Fibroblast of lung (primary cell): Measurements from ENCODE around the gene MEI4. TPM values are rescaled to one million over a fixed set of nuclear protein-coding genes. Genes with fewer than 3 reads are reported as not detected.

Experiments
- DNase-seq, 2 donors: peaks; one replicate each; pipeline versions ENCODE4 v3.0.0 to v3.0.0-alpha.2; 2010; ENCODE audit warnings: low read depth in 2 of 2
- H2AFZ ChIP-seq: 2 replicates; pipeline ENCODE4 v1.5.1; 2012; ENCODE audit warnings: low read length, control low read depth, inconsistent platforms
- H3K27ac ChIP-seq: 2 replicates; pipeline ENCODE4 v1.5.1; 2011; ENCODE audit warnings: low read length, control low read depth; ENCODE audit not compliant: insufficient read depth
- H3K27me3 ChIP-seq: 2 replicates; pipeline ENCODE4 v1.5.1; 2011; ENCODE audit warnings: mild to moderate bottlenecking, low read length; ENCODE audit not compliant: control insufficient read depth, insufficient read depth
- H3K36me3 ChIP-seq: 2 replicates; pipeline ENCODE4 v1.5.1; 2011; ENCODE audit warnings: low read length; ENCODE audit not compliant: control insufficient read depth, insufficient read depth
- H3K4me1 ChIP-seq: 2 replicates; pipeline ENCODE4 v1.5.1; 2011; ENCODE audit warnings: low read length; ENCODE audit not compliant: control insufficient read depth, insufficient read depth; ENCODE audit errors: extremely low read depth
- H3K4me2 ChIP-seq: 2 replicates; pipeline ENCODE4 v1.5.1; 2011; ENCODE audit warnings: low read length, control low read depth; ENCODE audit not compliant: insufficient read depth; ENCODE audit errors: extremely low read depth
- H3K4me3 ChIP-seq, 4 experiments: fragments of 200-600 bp in 1 of 4; sonication (generic) in 1 of 4; replicated peaks in 1 of 4; 2 replicates each; pipeline ENCODE4 v1.5.1; 2011 to 2016; ENCODE audit warnings: low read length in 4 of 4, low read depth in 3 of 4, mild to moderate bottlenecking in 3 of 4, control low read depth in 2 of 4, inconsistent platforms in 1 of 4, mixed read lengths in 1 of 4; ENCODE audit not compliant: insufficient read depth in 1 of 4; ENCODE audit errors: control extremely low read depth in 1 of 4
- H3K79me2 ChIP-seq: 2 replicates; pipeline ENCODE4 v1.5.1; 2012; ENCODE audit warnings: mild to moderate bottlenecking, low read length, inconsistent platforms; ENCODE audit not compliant: control insufficient read depth, insufficient read depth
- H3K9ac ChIP-seq: 2 replicates; pipeline ENCODE4 v1.5.1; 2011; ENCODE audit warnings: mild to moderate bottlenecking, low read length, control low read depth; ENCODE audit not compliant: insufficient read depth
- H3K9me3 ChIP-seq: 2 replicates; pipeline ENCODE4 v1.5.1; 2012; ENCODE audit warnings: low read depth, low read length; ENCODE audit not compliant: control insufficient read depth, insufficient read depth
- H4K20me1 ChIP-seq: 2 replicates; pipeline ENCODE4 v1.5.1; 2011; ENCODE audit warnings: low read length; ENCODE audit not compliant: control insufficient read depth, insufficient read depth; ENCODE audit errors: extremely low read depth
- EZH2 ChIP-seq: IDR thresholded peaks from 2 replicates; pipeline ENCODE4 v1.5.1; 2012; ENCODE audit warnings: low read length, control low read depth, mild to moderate bottlenecking; ENCODE audit errors: missing control alignments
- polyA plus RNA-seq, 2 donors: library from polyadenylated mRNA; depleted of rRNA in 1 of 2; stranded (reverse) in 1 of 2; unstranded in 1 of 2; fragments of >200 nt; gene quantifications; 2 replicates each; pipeline ENCODE4 v1.2.1, GENCODE V29; 2011 to 2012; ENCODE audit warnings: missing spikeins in 1 of 2
- total RNA-seq: library from RNA; depleted of rRNA; stranded (reverse); fragments of >200 nt; gene quantifications from 2 replicates; pipeline ENCODE4 v1.2.1, GENCODE V29; 2014
- TF ChIP-seq, protein P1 (sequence below), 2 donors: IDR thresholded peaks in 1 of 2; conservative IDR thresholded peaks in 1 of 2; 1 replicate in 1 of 2; 2 replicates in 1 of 2; pipeline ENCODE4 v1.5.1; 2011 to 2012; ENCODE audit warnings: low read length in 2 of 2, control low read depth in 1 of 2, inconsistent platforms in 1 of 2, low read depth in 1 of 2, mild to moderate bottlenecking in 1 of 2

MEI4 gene
- total and polyA plus RNA-seq, 2 donors (not counting 1 experiment from before 2014, with no cell fraction given): not detected

DNA sequence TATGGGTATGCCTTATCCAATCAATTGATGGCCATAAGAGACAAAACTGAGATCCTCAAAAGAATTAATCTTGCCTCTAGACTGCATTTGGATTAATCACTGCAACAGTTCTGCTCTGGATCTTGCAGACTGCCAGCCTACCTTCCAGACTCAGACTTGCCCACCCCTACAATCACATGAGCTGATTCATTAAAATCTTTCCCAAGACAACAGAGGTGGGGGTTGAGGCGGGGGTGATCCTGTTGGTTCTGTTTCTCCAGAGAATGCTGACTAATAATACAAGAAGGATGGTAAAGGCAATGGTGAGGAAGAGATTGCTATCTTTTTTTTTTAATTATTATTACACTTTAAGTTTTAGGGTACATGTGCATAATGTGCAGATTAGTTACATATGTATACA, 43.7 kb upstream of the MEI4 start:
- Histone ChIP-seq H3K4me2 (no peak overlapping the region), H3K4me3 (no peak overlapping the region), H3K9me3 (no peaks in the 10 kb centered on the region), H2AFZ (no peak overlapping the region), H3K27ac (no peak overlapping the region), H3K79me2 (no peaks in the 10 kb centered on the region), H3K36me3 (no peaks in the 10 kb centered on the region), H4K20me1 (no peaks in the 10 kb centered on the region), H3K27me3 (no peaks in the 10 kb centered on the region), H3K4me1 (no peaks in the 10 kb centered on the region), H3K9ac (no peak overlapping the region)
- no peak for TF ChIP-seq EZH2
- TF ChIP-seq, protein P1, sequence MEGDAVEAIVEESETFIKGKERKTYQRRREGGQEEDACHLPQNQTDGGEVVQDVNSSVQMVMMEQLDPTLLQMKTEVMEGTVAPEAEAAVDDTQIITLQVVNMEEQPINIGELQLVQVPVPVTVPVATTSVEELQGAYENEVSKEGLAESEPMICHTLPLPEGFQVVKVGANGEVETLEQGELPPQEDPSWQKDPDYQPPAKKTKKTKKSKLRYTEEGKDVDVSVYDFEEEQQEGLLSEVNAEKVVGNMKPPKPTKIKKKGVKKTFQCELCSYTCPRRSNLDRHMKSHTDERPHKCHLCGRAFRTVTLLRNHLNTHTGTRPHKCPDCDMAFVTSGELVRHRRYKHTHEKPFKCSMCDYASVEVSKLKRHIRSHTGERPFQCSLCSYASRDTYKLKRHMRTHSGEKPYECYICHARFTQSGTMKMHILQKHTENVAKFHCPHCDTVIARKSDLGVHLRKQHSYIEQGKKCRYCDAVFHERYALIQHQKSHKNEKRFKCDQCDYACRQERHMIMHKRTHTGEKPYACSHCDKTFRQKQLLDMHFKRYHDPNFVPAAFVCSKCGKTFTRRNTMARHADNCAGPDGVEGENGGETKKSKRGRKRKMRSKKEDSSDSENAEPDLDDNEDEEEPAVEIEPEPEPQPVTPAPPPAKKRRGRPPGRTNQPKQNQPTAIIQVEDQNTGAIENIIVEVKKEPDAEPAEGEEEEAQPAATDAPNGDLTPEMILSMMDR (conservative IDR thresholded peaks at IDR 0.05 in 1 of 2, IDR thresholded peaks at IDR 0.05 in 1 of 2; ENCODE audit: low read depth in 1 of 2, low read length in 2 of 2): no peak
- DNase-seq: no peak

DNA sequence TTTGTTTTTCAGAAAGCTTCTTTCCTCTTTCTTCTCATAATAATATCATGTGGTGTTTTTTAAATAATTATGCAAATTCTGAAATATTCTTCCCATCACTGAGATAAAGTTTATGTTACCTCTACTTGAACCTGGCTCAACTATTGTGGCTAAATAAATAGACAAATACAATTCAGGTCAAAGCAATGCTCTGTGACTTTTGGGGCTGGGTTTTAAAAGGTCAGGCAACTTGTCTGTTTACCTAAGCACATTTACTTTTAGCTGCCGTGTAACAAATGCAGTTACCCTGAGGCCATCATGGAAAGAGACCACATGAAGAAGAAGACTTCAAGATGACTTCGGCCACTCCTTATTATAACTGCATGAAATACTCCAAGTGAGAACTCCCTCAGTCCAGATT, 33.7 kb upstream of the MEI4 start:
- no peak overlapping the region for H3K9ac ChIP-seq
- H3K4me2 ChIP-seq: no peak overlapping the region
- no peak overlapping the region for H3K4me3 ChIP-seq
- H3K27ac ChIP-seq: no peak overlapping the region
- H3K36me3 ChIP-seq: no peaks in the 10 kb centered on the region
- H4K20me1 ChIP-seq: no peaks in the 10 kb centered on the region
- TF ChIP-seq, protein P1 (conservative IDR thresholded peaks at IDR 0.05 in 1 of 2, IDR thresholded peaks at IDR 0.05 in 1 of 2; ENCODE audit: low read depth in 1 of 2, low read length in 2 of 2): no peak
- TF ChIP-seq EZH2: no peak
- no peaks in the 10 kb centered on the region for H3K27me3 ChIP-seq
- H3K4me1 ChIP-seq: no peaks in the 10 kb centered on the region
- H3K9me3 ChIP-seq: no peaks in the 10 kb centered on the region
- no peak for DNase-seq
- no peak overlapping the region for H2AFZ ChIP-seq
- H3K79me2 ChIP-seq: no peaks in the 10 kb centered on the region

DNA sequence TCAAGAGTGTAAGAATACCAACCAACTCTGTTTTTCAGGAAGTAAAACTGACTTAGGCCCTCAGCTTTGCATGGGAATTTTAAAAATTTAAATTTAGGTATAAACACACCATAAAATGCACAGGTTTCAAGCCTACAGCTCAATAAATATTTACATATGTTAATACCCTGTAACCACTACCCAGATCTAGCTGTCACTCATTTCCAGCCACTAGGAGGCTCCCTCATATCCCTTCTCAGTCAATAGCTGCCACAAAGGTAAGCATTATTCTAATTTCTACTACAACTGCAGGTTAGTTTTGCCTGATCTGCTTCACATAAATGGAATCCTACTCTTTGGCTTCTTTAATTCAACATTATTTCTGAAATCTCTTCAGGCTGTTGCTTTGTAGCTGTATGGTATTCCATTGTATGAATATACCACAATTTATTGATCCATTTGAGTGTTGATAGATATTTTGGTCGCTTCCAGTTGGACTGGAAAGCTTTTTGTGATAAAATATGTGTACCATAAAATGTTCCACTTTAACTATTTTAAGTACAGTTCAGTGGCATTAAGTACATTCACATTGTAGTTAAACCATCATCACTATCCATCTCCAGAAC, 32.5 kb upstream of the MEI4 start:
- Histone ChIP-seq H3K9me3 (no peaks in the 10 kb centered on the region), H3K4me2 (no peak overlapping the region), H4K20me1 (no peaks in the 10 kb centered on the region), H3K4me1 (no peaks in the 10 kb centered on the region), H3K27me3 (no peaks in the 10 kb centered on the region), H3K4me3 (no peak overlapping the region), H3K9ac (no peak overlapping the region), H3K27ac (no peak overlapping the region), H3K79me2 (no peaks in the 10 kb centered on the region), H2AFZ (no peak overlapping the region), H3K36me3 (no peaks in the 10 kb centered on the region)
- no peak for TF ChIP-seq EZH2
- TF ChIP-seq, protein P1 (conservative IDR thresholded peaks at IDR 0.05 in 1 of 2, IDR thresholded peaks at IDR 0.05 in 1 of 2; ENCODE audit: low read depth in 1 of 2, low read length in 2 of 2): no peak
- DNase-seq: no peak
